GM03348 (cell line): ENCODE data around the gene FRY.

Source experiments
- DNase-seq: peaks from one replicate; pipeline ENCODE4 v3.0.0; 2012; ENCODE audit warnings: low spot score

FRY gene

DNA sequence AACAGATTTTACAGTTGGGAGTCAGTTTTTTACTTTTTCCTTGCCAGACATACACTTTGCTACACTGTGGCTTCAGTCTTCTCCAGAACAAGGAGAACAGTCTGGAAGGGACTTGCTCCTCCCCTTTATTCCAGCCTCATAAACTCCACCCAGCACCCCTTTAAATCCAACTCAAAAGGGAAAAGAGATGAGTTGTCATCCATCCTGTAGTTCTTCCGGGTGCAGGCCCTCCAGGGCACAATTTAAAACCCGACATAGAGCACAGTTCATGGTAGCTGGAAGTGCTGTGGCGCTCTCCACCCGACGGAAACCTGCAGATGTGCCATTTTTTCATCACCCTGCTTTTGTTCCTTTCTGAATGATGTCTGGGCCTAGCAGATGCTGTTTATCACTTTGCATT lies 184.7 kb downstream of the FRY start:
- no peak for DNase-seq

DNA sequence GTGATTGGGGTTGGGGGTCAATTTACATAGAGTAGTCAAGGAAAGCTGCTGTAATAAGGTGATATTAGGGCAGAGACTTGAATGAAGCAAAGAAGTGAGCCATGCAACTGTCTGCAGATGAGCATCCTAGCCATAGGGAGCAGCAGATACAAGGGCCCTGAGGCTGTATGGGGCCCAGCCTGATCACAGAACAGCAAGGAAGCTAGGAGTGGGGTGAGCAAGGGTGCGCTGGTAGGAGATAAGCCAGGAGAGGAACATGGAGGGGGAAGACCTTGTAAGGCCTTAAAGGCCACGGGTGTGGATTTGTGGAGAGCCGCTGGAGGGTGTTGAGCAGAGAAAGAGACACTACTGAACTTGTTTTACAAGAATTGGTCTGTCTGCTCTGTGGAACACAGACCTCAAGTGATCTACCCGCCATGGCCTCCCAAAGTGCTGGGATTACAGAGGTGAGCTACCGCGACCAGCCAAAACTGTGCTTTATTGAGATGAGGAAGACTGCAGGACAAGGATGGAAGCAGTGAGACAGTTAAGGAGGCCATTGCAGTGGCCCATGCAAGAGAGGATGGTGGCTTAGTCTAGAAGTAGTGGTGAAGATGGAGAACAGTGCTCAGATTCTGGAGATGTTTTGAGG lies 190.6 kb downstream of the FRY start:
- no peak for DNase-seq

DNA sequence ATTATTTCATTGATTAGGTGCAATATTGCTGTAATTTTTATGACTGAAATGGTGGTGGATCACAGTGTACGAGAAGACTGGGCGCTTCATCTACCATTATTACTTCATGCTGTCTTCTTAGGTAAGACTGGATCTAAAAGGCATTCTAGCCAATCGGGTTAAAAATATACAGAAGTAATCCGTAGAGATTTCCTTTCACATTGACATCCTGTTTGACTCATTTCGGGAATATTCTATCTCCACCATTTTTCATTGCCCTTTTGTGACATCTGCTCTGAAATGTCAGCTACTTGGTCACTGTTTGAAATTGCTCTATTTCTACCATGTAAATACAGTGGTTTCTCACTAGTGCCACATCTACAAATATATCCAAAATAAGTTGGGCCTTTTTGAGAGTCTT lies 193.3 kb downstream of the FRY start:
- DNase-seq: no peak

DNA sequence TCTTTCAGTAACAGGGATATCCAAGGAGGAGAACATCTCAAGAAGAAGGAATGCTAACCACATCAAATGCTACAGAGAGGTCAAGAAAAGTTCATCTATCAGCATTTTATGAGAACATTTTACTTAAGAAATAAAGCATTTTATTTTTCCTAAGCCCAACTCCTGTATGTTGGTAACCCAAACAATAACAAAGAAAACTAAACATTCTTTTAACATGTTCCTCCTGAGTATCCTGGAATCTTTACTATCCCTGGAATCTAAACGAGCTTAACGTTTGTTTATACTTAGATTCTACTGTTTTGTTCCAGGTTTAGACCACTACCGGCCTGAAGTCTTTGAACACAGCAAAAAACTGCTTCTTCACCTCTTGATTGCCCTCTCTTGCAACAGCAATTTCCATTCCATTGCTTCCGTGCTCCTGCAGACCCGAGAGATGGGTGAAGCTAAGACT lies 193.9 kb downstream of the FRY start:
- DNase-seq: peak; percentile 48

DNA sequence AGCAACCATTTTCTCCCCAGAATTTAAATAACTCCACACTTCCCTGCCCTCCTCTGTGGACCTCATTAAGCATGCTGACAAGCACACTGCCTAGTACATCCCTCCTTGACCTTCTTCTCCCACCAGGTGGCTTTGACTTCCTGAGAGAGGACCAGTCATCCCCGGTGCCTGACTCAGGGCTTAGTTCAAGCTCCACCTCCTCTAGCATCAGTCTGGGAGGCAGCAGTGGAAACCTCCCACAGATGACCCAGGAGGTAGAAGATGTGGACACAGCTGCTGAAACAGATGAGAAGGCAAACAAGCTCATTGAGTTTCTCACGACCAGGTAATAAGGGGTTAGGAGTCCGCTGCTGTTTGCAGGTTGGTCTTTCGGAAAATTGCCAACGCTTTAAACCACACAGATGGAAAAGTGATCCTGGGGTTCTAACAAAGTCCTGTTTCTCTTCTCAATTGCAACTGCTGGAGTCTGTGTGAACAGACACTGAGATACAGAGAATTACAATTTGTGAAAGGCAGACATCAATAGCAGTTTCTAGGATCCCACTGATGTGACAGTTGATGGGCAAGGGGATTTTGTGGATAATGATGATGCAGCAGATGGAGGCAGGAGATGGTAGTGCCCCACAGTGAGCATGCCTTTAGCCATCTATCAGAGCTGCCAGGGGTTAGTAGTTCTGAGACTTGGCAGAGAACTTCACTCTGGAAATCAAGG lies 196.9 kb downstream of the FRY start:
- no peak for DNase-seq

GRCh38 chr13:32229443-32229842 lies 197.9 kb downstream of the FRY start:
- no peak for DNase-seq

DNA sequence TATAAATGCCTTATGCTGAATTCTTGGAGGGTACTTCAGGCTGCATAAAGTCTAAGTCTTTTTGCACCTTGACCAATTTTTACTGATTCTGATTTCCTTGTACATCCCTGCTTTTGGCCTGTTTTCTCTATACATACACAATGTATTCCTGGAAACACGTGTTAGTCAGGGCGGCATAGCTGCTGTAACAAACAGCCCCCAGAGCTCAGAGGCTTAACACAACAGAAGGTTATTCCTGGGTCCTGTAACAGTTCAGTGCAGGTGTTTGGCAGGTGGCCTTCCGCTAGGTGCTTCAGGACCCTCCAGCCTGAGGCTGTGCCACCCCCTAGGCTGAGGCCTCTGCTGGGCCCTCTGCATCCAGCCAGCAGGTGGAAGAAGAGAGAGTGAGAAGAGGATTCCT lies 200.7 kb downstream of the FRY start:
- DNase-seq: no peak

DNA sequence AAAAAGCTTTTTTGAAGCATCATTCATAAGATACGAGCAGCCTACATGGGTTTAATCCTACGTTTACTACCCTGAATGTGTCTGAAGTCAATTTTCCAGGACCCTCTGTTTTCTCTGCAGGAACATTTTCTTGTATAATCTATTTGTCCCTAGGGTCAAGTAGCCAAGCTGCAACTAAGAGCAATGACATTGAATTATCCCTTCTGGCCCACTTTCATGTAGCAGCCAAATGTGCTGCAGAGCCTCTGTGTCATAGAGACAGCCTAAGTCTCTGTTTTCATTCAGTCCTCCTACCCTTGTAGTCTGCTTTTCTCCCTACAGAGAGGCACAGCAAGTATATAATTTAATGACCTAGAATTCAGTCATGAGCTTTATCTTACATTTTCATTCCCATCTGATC lies 201.5 kb downstream of the FRY start:
- no peak for DNase-seq

DNA sequence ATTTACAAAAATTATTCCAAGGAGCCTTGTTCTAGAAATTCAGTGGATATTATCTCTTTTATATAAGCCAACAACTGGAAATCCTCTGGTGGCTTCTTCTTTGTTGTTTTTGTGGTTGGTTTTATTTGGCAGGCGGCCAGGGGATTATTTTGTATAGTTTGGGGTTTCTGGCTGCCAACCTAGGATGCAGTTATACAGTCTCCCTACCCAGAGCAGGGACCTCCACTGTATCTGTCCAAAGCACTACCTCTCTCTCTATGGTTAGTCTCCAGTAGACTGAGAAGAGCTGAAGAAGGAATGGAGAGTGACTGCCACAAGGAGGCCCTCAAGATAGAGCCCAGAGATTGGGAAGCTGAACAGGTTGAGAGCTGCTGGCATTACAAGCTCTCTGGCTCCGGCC lies 203.3 kb downstream of the FRY start:
- DNase-seq: no peak

DNA sequence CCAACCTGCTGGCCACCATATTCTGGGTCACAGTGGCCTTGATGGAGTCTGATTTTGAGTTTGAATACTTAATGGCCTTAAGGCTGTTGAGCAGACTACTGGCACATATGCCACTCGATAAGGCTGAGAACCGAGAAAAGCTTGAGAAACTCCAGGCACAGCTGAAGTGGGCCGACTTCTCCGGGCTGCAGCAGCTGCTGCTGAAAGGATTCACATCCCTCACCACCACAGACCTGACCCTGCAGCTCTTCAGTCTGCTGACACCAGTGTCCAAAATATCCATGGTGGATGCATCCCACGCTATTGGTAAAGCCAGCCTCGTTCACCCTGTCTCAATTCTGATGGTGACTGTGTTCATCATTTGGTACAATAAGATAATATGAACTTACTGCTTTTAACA lies 206.1 kb downstream of the FRY start:
- no peak for DNase-seq

DNA sequence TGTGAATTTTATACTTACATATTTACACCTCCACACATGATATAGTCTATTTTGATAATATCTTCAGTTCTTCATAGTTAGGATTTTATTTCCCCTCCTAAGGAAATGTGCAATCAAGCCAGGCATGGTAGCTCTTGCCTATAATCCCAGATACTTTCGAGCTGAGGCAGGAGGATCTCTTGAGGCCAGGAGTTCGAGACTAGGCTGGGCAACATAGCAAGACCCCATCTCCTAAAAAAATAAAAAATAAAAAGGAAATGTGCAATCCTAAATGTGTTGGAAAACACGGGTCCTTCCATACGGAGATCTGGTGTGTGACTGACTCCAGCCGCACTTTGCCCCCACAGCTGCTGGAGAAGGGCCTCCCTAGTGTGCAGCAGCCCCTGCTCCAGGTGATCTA lies 212.1 kb downstream of the FRY start:
- DNase-seq: no peak

GRCh38 chr13:32245555-32245954 lies 214.0 kb downstream of the FRY start:
- no peak for DNase-seq

DNA sequence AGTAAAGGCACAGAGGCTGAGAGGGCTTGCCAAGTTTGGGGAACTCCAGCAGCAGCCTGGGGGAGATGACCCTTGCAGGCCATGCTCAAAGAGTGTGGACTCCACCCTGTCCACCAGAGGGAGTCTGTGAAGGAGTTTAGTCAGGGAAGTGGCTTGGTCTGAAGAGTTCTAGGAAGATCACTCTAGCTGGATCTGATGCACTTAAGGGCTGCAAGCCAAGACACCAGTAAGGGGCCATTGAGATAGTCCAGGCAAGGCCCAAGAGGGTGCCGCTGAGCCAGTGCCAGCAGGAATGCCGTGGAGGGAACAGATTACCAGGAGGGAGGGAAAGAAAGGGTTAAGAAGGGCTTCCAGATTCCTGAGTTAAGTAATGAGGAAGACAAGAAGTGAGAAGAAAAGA lies 214.9 kb downstream of the FRY start:
- DNase-seq: peak; percentile 82

DNA sequence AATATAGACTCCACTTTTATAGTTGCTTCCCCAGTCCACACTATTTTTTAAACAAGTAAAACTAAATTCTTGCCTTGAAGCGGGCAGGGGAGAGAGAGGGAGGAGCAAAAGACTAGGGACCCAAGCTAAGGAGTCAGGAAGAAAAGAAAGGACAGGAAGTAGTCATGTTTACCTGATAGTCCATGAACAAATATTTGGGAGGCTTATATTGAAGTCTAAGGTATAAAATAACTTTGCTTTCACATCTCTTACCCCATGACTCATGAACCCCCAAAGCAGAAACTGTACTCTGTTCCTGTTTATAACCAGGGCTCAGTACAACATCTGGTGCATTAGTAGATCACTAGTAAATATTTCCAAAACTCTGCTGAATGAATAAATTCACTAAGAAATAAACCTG lies 216.3 kb downstream of the FRY start:
- DNase-seq: no peak

DNA sequence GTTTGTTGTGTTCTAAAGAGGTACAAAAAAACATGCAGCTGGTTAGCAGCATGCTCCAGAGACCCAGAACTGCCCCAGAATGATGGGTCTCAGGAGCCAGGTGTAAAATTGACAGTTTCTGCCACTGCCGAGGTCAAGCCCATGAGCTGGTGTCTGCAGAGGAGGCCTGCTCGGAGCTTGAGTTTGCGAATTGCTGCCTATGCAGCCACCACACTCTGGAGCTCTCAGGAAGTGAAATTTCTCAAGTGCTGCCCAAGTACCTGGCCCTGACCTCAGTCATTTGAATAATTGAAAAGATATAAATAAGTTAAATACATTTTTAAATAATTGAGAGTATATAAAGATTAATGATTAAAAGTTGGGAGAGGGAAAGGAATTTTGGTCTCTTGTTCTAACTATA lies 217.2 kb downstream of the FRY start:
- no peak for DNase-seq

GRCh38 chr13:32252812-32253438 lies 221.4 kb downstream of the FRY start:
- no peak for DNase-seq

- DNase-seq: no peak
Measured at GRCh38 chr13:32253911-32254399, 222.4 kb downstream of the FRY start.

DNA sequence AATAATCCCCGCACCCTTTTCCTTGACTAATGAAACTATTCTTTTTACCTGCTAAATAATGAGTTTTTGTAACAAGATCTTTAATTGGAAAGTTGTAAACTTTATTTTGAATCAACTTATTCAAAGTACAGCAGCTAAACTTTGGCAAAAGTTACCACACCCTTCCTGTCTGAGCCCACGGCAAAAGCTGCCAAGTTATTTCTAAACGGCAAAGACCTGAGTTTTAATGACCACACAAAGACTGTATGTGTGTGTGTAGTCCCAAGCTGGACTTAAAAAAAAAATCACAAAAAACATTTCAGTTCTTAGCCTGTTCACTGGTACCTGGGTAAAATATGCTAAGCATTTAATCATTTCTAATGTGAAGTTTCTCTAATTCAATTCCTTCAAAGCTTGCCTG lies 222.8 kb downstream of the FRY start:
- no peak for DNase-seq

- no peak for DNase-seq
Measured at GRCh38 chr13:32254916-32255723, 223.5 kb downstream of the FRY start.

DNA sequence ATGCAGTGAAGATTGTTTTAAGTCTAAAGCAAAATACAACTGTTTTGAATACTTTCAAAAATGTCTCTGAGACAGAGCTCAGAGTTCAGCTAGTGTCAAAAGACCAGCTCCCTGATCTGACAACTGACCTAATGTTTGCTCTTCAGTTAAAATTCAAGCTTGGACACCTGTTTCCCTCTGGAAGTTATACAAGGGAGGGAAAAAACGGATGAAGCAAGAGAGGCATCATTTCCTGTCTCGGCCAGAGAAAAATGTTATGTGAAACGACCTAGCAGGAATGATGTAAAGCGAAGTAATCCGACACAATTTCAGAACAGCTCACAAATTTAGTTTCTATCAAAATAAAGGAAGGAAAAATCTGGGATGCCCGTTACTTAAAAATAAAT lies 224.1 kb downstream of the FRY start:
- DNase-seq: no peak

DNA sequence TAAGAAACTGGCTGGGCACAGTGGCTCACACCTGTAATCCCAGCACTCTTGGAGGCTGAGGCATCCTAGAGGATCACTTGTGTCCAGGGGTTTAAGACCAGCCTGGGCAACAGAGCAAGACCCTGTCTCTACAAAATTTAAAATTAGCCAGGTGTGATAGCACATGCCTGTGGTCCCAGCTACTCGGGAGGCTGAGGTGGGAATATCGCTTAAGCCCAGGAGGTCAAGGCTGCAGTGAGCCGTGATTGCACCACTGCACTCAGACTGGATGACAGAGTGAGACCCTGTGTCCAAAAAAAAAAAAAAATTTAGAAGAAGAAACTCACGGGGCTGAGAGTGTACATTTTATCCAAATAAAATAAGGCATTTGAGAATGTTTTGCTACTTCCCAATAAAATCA lies 224.7 kb downstream of the FRY start:
- DNase-seq: no peak

DNA sequence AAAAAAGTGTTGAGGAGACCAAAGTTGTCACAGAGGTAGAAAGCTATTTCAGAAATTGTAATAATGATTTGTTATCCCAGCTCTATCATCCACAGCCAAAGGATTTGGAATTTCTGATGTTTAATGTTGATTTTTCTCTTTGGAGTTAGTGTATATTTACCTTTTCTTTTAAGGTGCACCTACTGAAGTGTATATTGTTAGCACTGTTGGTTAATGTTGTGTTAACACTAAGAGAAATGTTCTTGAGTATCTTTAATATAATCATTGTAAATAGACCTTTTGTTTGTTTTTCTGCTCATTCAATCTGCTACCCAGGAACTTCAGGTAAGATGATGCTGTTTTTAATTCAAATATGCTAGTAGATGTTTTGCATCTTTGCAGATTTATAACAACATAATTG lies 226.1 kb downstream of the FRY start:
- DNase-seq: no peak

DNA sequence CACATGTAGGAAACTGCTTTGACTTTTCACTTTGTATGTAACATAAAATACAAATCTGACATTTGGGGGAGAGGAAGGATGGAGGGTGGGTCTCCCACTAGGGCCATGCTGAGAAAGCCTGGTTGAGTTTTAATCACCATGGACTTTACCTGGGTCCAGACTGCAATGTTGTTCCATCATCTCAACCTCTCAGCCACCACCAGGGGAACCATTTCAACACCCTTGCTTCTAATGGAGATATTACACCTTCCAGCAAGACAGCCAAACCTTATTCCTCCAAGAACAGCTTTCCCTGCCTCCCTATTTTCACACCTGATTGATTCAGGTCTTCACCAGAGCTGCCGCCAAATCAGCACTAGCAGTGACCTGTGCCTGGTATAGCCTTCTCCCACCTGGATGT lies 227.5 kb downstream of the FRY start:
- no peak for DNase-seq
